B cell (primary cell): ENCODE data around the gene PILRB. TPM values are rescaled to one million over a fixed set of nuclear protein-coding genes. Genes with fewer than 3 reads are reported as not detected.
A peak's percentile ranks its signal among the peaks of the same experiment; 100 is the strongest.

Source experiments
- ATAC-seq: fragments of 200-7000 bp; cut with Tn5 transposase; one replicate; pipeline ENCODE4 v1.10.0; 2021; ENCODE audit warnings: low read depth, mild to moderate bottlenecking, moderate number of reproducible peaks, moderate library complexity
- CTCF ChIA-PET: fragments of 350-600 bp; sonication (Branson Sonifier 250); formaldehyde crosslinking; loops from one replicate; lab custom pipeline; 2021; ENCODE audit warnings: antibody characterized with exemption, inconsistent platforms; lab: Charles Lee
- POLR2A ChIA-PET: fragments of 350-600 bp; sonication (Branson Sonifier 250); formaldehyde crosslinking; loops from one replicate; lab custom pipeline; 2021; ENCODE audit warnings: antibody characterized with exemption; lab: Charles Lee
- DNase-seq: peaks from one replicate; pipeline ENCODE4 v3.0.0; 2013
- H2AFZ ChIP-seq: 2 replicates; pipeline ENCODE4 v1.6.1; 2012; ENCODE audit warnings: mild to moderate bottlenecking, low read depth, low read length; ENCODE audit not compliant: insufficient read depth, poor library complexity, severe bottlenecking
- H3K27ac ChIP-seq, 2 donors: 1 replicate in 1 of 2; 2 replicates in 1 of 2; pipeline ENCODE4 v1.5.1; 2012 to 2013; ENCODE audit warnings: low read length in 2 of 2, mild to moderate bottlenecking in 2 of 2, moderate library complexity in 1 of 2
- H3K27me3 ChIP-seq, 4 experiments: fragments of 200-600 bp in 1 of 4; sonication (generic) in 1 of 4; replicated peaks in 1 of 4; 1 replicate in 2 of 4; 2 replicates in 2 of 4; pipeline versions ENCODE4 v1.6.1 to v1.7.0; 2013 to 2016; ENCODE audit warnings: low read length in 3 of 4, mild to moderate bottlenecking in 2 of 4, mixed read lengths in 1 of 4, moderate library complexity in 1 of 4; ENCODE audit not compliant: insufficient read depth in 4 of 4, control insufficient read depth in 3 of 4; ENCODE audit errors: control extremely low read depth in 1 of 4
- H3K36me3 ChIP-seq, 2 experiments: replicated peaks in 1 of 2; 1 replicate in 1 of 2; 2 replicates in 1 of 2; pipeline versions ENCODE4 v1.6.1 to v1.7.1; 2013; ENCODE audit warnings: low read length in 1 of 2; ENCODE audit not compliant: insufficient read depth in 2 of 2, control insufficient read depth in 1 of 2; ENCODE audit errors: control extremely low read depth in 1 of 2, extremely low read depth in 1 of 2
- H3K4me1 ChIP-seq, 2 donors: fragments of 200-600 bp in 1 of 2; sonication (generic) in 1 of 2; 1 replicate in 1 of 2; 2 replicates in 1 of 2; pipeline versions ENCODE4 v1.5.1 to v1.6.1; 2013 to 2017; ENCODE audit warnings: low read length in 2 of 2; ENCODE audit not compliant: control insufficient read depth in 2 of 2, insufficient read depth in 2 of 2
- H3K4me2 ChIP-seq: replicated peaks from 2 replicates; pipeline ENCODE3; 2012; ENCODE audit warnings: mild to moderate bottlenecking, low read depth, low read length; ENCODE audit not compliant: poor library complexity, severe bottlenecking
- H3K4me3 ChIP-seq, 5 experiments: fragments of 200-600 bp in 1 of 5; sonication (generic) in 1 of 5; 1 replicate in 3 of 5; 2 replicates in 2 of 5; pipeline versions ENCODE4 v1.5.1 to v1.7.0; 2011 to 2016; ENCODE audit warnings: low read length in 4 of 5, mild to moderate bottlenecking in 4 of 5, low read depth in 2 of 5, control low read depth in 1 of 5, moderate library complexity in 1 of 5; ENCODE audit not compliant: insufficient read depth in 1 of 5; ENCODE audit errors: control extremely low read depth in 1 of 5, extremely low read depth in 1 of 5
- H3K79me2 ChIP-seq: fragments of 200-600 bp; sonication (generic); one replicate; pipeline ENCODE4 v1.6.0; 2016; ENCODE audit warnings: low read length; ENCODE audit not compliant: control insufficient read depth, insufficient read depth
- H3K9ac ChIP-seq: fragments of 200-600 bp; sonication (generic); 2 replicates; pipeline ENCODE4 v1.6.1; 2017; ENCODE audit warnings: mild to moderate bottlenecking, low read length, moderate library complexity
- H3K9me3 ChIP-seq, 3 donors: one replicate each; pipeline versions ENCODE4 v1.6.1 to v1.7.1; 2013; ENCODE audit warnings: low read length in 2 of 3; ENCODE audit not compliant: control insufficient read depth in 2 of 3, insufficient read depth in 1 of 3; ENCODE audit errors: control extremely low read depth in 1 of 3
- H4K20me1 ChIP-seq: 2 replicates; pipeline ENCODE4 v1.6.0; 2012; ENCODE audit warnings: mild to moderate bottlenecking, low read length; ENCODE audit not compliant: insufficient read depth, control insufficient read depth, poor library complexity, severe bottlenecking
- H3K27ac Mint-ChIP-seq: one replicate; pipeline ENCODE4 v1.8.0; 2021; ENCODE audit warnings: mixed read lengths
- H3K27me3 Mint-ChIP-seq: one replicate; pipeline ENCODE4 v1.8.0; 2021; ENCODE audit warnings: mixed read lengths
- H3K4me1 Mint-ChIP-seq: one replicate; pipeline ENCODE4 v1.8.0; 2021; ENCODE audit warnings: mixed read lengths
- H3K4me3 Mint-ChIP-seq: one replicate; pipeline ENCODE4 v1.8.0; 2021; ENCODE audit warnings: mixed read lengths
- H3K9me3 Mint-ChIP-seq: one replicate; pipeline ENCODE4 v1.8.0; 2022; ENCODE audit warnings: mixed read lengths; ENCODE audit not compliant: insufficient read depth
- EZH2 ChIP-seq: IDR thresholded peaks from 2 replicates; pipeline ENCODE4 v1.6.1; 2012; ENCODE audit warnings: borderline replicate concordance, low read depth, mild to moderate bottlenecking, moderate library complexity, low read length; ENCODE audit not compliant: insufficient read depth, poor library complexity, severe bottlenecking
- WGBS: methylation state at CpG from one replicate; pipeline ENCODE4 v1.1.5; 2013; ENCODE audit warnings: missing lambda C conversion rate; ENCODE audit not compliant: insufficient coverage; 5-methylcytosine and 5-hydroxymethylcytosine counted together
- intact Hi-C: fragments of 100-400 bp; cut with micrococcal nuclease; formaldehyde crosslinking; loops from one replicate; pipeline ENCODE4 v1.10.0; 2022
- polyA plus RNA-seq: library from polyadenylated mRNA; depleted of rRNA; stranded (reverse); fragments of >200 nt; gene quantifications from 2 replicates; pipeline ENCODE4 v1.2.3, GENCODE V29; 2012
- total RNA-seq, 2 donors: library from RNA; stranded (reverse); fragments of 120-200 nt in 1 of 2; gene quantifications; 1 replicate in 1 of 2; 2 replicates in 1 of 2; pipeline versions ENCODE4 v1.2.3 to v1.2.4, GENCODE V29; 2013 to 2022
- TF ChIP-seq, protein P1 (sequence below): fragments of 200-600 bp; IDR thresholded peaks from one replicate; pipeline ENCODE4 v1.8.0; 2022; ENCODE audit warnings: antibody characterized with exemption, mild to moderate bottlenecking

The PILRB gene
- total and polyA plus RNA-seq, 2 donors (not counting 1 experiment from before 2014, with no cell fraction given): 162 to 391 TPM

DNA sequence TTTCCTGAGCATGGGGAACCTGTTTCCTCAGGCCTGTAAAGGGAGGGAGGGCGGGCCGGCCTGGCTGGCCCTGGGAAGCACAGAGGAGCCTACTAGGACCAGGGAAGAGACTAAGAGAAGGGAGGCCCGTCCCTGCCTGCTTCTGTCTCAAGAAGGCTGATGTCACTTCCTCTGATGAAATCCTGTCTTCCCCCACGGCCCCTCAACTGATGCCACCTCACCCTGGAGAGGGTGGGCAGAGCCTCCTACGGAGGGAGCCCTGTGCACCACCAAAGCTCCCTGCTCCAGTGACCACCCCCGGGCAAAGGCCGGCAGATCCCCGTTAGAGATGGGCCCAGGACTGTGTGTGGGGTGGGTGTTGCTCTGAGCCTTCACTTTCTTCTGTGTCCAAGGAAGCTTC is 14.3 kb downstream of the PILRB start:
- H3K27ac Mint-ChIP-seq: peak overlapping the region; percentile 92
- POLR2A ChIA-PET: no interaction called here

DNA sequence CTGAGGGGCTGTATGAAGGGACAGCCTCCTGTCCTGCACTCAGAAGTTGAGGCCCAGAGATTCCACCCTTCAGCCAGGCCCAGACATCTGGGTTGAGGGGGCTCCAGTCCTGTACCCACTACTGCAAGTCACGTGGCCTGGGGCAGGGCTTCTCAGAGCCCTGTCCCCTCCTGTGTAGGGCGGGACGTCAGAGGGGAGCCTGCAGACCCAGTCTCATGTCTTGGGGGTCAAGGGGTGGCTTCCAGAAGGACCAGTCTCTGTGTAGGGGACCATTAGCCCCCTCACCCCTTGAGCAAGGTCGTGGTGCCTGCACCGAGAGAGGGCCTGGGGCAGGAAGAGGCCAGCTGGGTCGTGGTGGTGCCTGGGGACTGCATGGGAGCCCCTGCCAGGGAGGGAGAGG is 14.8 kb downstream of the PILRB start:
- no peak for ATAC-seq

More for the DNA sequence above, 14.3 kb downstream of the PILRB start:
- Histone ChIP-seq H3K4me1 (peaks cover 52 to 73% of the 10 kb centered on the region in 2 donors), H3K79me2 (peaks cover 7% of the 10 kb centered on the region), H3K4me2 (no peak overlapping the region), H3K36me3 (no peaks in the 10 kb centered on the region), H3K9ac (no peak overlapping the region), H3K4me3 (no peak overlapping the region), H3K27me3 (no peaks in the 10 kb centered on the region), H2AFZ (peak overlapping the region; percentile 32), H4K20me1 (no peaks in the 10 kb centered on the region), H3K9me3 (no peaks in the 10 kb centered on the region), H3K27ac (peak overlapping the region in 1 of 2 donors; percentile 33)
- Mint-ChIP-seq H3K4me1 (peaks cover 70% of the 10 kb centered on the region), H3K27me3 (no peaks in the 10 kb centered on the region), H3K9me3 (no peaks in the 10 kb centered on the region), H3K4me3 (no peak overlapping the region)
- peak; percentile 28 for DNase-seq
- intact Hi-C loops: no loop called here
- TF ChIP-seq, protein P1, sequence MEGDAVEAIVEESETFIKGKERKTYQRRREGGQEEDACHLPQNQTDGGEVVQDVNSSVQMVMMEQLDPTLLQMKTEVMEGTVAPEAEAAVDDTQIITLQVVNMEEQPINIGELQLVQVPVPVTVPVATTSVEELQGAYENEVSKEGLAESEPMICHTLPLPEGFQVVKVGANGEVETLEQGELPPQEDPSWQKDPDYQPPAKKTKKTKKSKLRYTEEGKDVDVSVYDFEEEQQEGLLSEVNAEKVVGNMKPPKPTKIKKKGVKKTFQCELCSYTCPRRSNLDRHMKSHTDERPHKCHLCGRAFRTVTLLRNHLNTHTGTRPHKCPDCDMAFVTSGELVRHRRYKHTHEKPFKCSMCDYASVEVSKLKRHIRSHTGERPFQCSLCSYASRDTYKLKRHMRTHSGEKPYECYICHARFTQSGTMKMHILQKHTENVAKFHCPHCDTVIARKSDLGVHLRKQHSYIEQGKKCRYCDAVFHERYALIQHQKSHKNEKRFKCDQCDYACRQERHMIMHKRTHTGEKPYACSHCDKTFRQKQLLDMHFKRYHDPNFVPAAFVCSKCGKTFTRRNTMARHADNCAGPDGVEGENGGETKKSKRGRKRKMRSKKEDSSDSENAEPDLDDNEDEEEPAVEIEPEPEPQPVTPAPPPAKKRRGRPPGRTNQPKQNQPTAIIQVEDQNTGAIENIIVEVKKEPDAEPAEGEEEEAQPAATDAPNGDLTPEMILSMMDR: no peak
- TF ChIP-seq EZH2: no peak
- ATAC-seq: no peak
- 48% methylated on average over 5 of the region's 8 CpGs for WGBS
- CTCF ChIA-PET: interaction anchor here (1.5 to 5.7 kb wide), 2 partner anchors 35 to 239 kb away, joined by 3 to 49 read pairs; no protein-coding TSS in a partner anchor

More for the DNA sequence above, 14.8 kb downstream of the PILRB start:
- no peaks in the 10 kb centered on the region for H3K27me3 Mint-ChIP-seq
- Histone ChIP-seq H3K27me3 (no peaks in the 10 kb centered on the region), H2AFZ (peak overlapping the region; percentile 32), H3K27ac (peak overlapping the region in 1 of 2 donors; percentile 33), H4K20me1 (no peaks in the 10 kb centered on the region), H3K4me3 (no peak overlapping the region), H3K4me2 (no peak overlapping the region), H3K79me2 (peaks cover 7% of the 10 kb centered on the region), H3K9me3 (no peaks in the 10 kb centered on the region), H3K9ac (no peak overlapping the region), H3K36me3 (no peaks in the 10 kb centered on the region), H3K4me1 (peaks cover 47 to 68% of the 10 kb centered on the region in 2 donors)
- ChIA-PET POLR2A (no interaction called here), CTCF (interaction anchor here (1.5 to 5.7 kb wide), 2 partner anchors 34 to 239 kb away, joined by 3 to 49 read pairs; no protein-coding TSS in a partner anchor)
- peak overlapping the region; percentile 92 for H3K27ac Mint-ChIP-seq
- H3K4me3 Mint-ChIP-seq: no peak overlapping the region
- intact Hi-C loops: no loop called here
- H3K9me3 Mint-ChIP-seq: no peaks in the 10 kb centered on the region
- peak; percentile 20 for DNase-seq
- peaks cover 66% of the 10 kb centered on the region for H3K4me1 Mint-ChIP-seq
- WGBS: 83% methylated on average over 2 of the region's 6 CpGs
- no peak for TF ChIP-seq EZH2
- TF ChIP-seq, protein P1: no peak
